HEK293 (cell line): ENCODE measurements around the gene GALNTL6.

Source experiments
- CTCF ChIA-PET: fragments of 350-600 bp; formaldehyde crosslinking; extraction: SDS; loops from one replicate; lab custom pipeline; 2021; ENCODE audit warnings: antibody characterized with exemption; lab: Yijun Ruan, JAX
- POLR2A ChIA-PET: fragments of 300-600 bp; formaldehyde crosslinking; extraction: SDS; loops from one replicate; lab custom pipeline; 2020; ENCODE audit warnings: antibody characterized with exemption, inconsistent platforms; lab: Yijun Ruan, JAX
- H3K27ac ChIP-seq: fragments of 200-500 bp; sonication (Bioruptor generic); 2 replicates; pipeline ENCODE4 v1.5.1; 2014; ENCODE audit warnings: low read depth, low read length, control low read depth, inconsistent platforms; ENCODE audit errors: extremely low read depth
- H3K36me3 ChIP-seq, 2 experiments: fragments of 200-500 bp in 1 of 2; sonication (Bioruptor generic) in 1 of 2; 1 replicate in 1 of 2; 2 replicates in 1 of 2; pipeline ENCODE4 v1.5.1; 2014 to 2017; ENCODE audit warnings: inconsistent platforms in 2 of 2, low read length in 2 of 2; ENCODE audit not compliant: control insufficient read depth in 2 of 2, insufficient read depth in 1 of 2
- H3K4me1 ChIP-seq: fragments of 200-500 bp; sonication (Bioruptor generic); 2 replicates; pipeline ENCODE4 v1.5.1; 2014; ENCODE audit warnings: mild to moderate bottlenecking, low read length, inconsistent platforms; ENCODE audit not compliant: control insufficient read depth, insufficient read depth
- H3K4me3 ChIP-seq: 2 replicates; pipeline ENCODE4 v1.5.1; 2011; ENCODE audit warnings: low read depth, mild to moderate bottlenecking, control low read depth, low read length, moderate library complexity
- H3K9me3 ChIP-seq: fragments of 200-500 bp; sonication (Bioruptor generic); 2 replicates; pipeline ENCODE4 v1.5.1; 2014; ENCODE audit warnings: low read depth, low read length, inconsistent platforms; ENCODE audit not compliant: control insufficient read depth, insufficient read depth
- HOXA7 ChIP-seq: sonication (generic); formaldehyde crosslinking; IDR thresholded peaks from 2 replicates; pipeline ENCODE4 v1.8.1; 2022; ENCODE audit warnings: missing genetic modification reagents, borderline replicate concordance
- IKZF3 ChIP-seq: fragments of 450-650 bp; IDR thresholded peaks from 2 replicates; pipeline ENCODE4 v1.5.0; 2018; ENCODE audit warnings: missing biosample characterization, mild to moderate bottlenecking, missing genetic modification characterization, moderate library complexity
- OVOL3 ChIP-seq: fragments of 450-650 bp; formaldehyde crosslinking; IDR thresholded peaks from 2 replicates; pipeline ENCODE4 v1.5.1; 2016; ENCODE audit warnings: missing biosample characterization, missing genetic modification characterization
- SCRT2 ChIP-seq: fragments of 450-650 bp; formaldehyde crosslinking; IDR thresholded peaks from 2 replicates; pipeline ENCODE4 v1.5.1; 2016; ENCODE audit warnings: missing biosample characterization, missing genetic modification characterization
- SETDB1 ChIP-seq: IDR thresholded peaks from one replicate; pipeline ENCODE4 v1.6.1; 2017; ENCODE audit warnings: mild to moderate bottlenecking, low read length, moderate library complexity, mixed read lengths; ENCODE audit not compliant: insufficient read length
- ZFP41 ChIP-seq: fragments of 450-650 bp; formaldehyde crosslinking; IDR thresholded peaks from 2 replicates; pipeline ENCODE4 v1.5.1; 2016; ENCODE audit warnings: missing biosample characterization, missing genetic modification characterization, borderline replicate concordance
- ZNF16 ChIP-seq: fragments of 450-650 bp; formaldehyde crosslinking; IDR thresholded peaks from 2 replicates; pipeline ENCODE4 v1.5.1; 2016; ENCODE audit warnings: low read depth, missing biosample characterization, missing genetic modification characterization
- ZNF221 ChIP-seq: fragments of 450-650 bp; formaldehyde crosslinking; IDR thresholded peaks from 2 replicates; pipeline ENCODE4 v1.5.1; 2017; ENCODE audit warnings: missing biosample characterization, missing genetic modification characterization, borderline replicate concordance
- ZNF501 ChIP-seq: fragments of 450-650 bp; formaldehyde crosslinking; IDR thresholded peaks from 2 replicates; pipeline ENCODE4 v1.5.1; 2016; ENCODE audit warnings: missing biosample characterization, missing genetic modification characterization
- ZNF560 ChIP-seq: fragments of 450-650 bp; formaldehyde crosslinking; IDR thresholded peaks from 2 replicates; pipeline ENCODE4 v1.5.1; 2017; ENCODE audit warnings: missing biosample characterization, missing genetic modification characterization, borderline replicate concordance
- ZNF561 ChIP-seq: fragments of 450-650 bp; IDR thresholded peaks from 2 replicates; pipeline ENCODE4 v1.5.1; 2018; ENCODE audit warnings: missing biosample characterization, missing genetic modification characterization, borderline replicate concordance
- ZNF571 ChIP-seq: fragments of 450-650 bp; formaldehyde crosslinking; IDR thresholded peaks from 2 replicates; pipeline ENCODE4 v1.5.0; 2017; ENCODE audit warnings: missing biosample characterization, missing genetic modification characterization
- ZNF768 ChIP-seq: fragments of 450-650 bp; formaldehyde crosslinking; IDR thresholded peaks from 2 replicates; pipeline ENCODE4 v1.5.1; 2018; ENCODE audit warnings: missing biosample characterization, mild to moderate bottlenecking, missing genetic modification characterization
- TF ChIP-seq, protein P1 (sequence below): sonication (generic); formaldehyde crosslinking; IDR thresholded peaks from 2 replicates; pipeline ENCODE4 v1.8.1; 2022; ENCODE audit warnings: mild to moderate bottlenecking, moderate library complexity, missing genetic modification reagents
- TF ChIP-seq, protein P2 (sequence below): IDR thresholded peaks from 2 replicates; pipeline ENCODE4 v1.6.1; 2011; ENCODE audit warnings: mild to moderate bottlenecking, low read depth, low read length, borderline replicate concordance
- TF ChIP-seq, protein P3 (sequence below): fragments of 450-650 bp; formaldehyde crosslinking; IDR thresholded peaks from 2 replicates; pipeline ENCODE4; 2016; ENCODE audit warnings: missing biosample characterization, missing genetic modification characterization
- TF ChIP-seq, protein P4 (sequence below): fragments of 450-650 bp; formaldehyde crosslinking; IDR thresholded peaks from 2 replicates; pipeline ENCODE4 v1.5.1; 2016; ENCODE audit warnings: missing biosample characterization, missing genetic modification characterization
- TF ChIP-seq, protein P5 (sequence below): fragments of 450-650 bp; formaldehyde crosslinking; IDR thresholded peaks from 2 replicates; pipeline ENCODE4 v1.5.1; 2016; ENCODE audit warnings: missing biosample characterization, missing genetic modification characterization
- TF ChIP-seq, protein P6 (sequence below): fragments of 450-650 bp; formaldehyde crosslinking; IDR thresholded peaks from 2 replicates; pipeline ENCODE4 v1.5.1; 2016; ENCODE audit warnings: missing biosample characterization, missing genetic modification characterization
- TF ChIP-seq, protein P7 (sequence below): fragments of 450-650 bp; formaldehyde crosslinking; IDR thresholded peaks from 2 replicates; pipeline ENCODE4 v1.5.1; 2016; ENCODE audit warnings: missing biosample characterization, missing genetic modification characterization

Gene GALNTL6

DNA sequence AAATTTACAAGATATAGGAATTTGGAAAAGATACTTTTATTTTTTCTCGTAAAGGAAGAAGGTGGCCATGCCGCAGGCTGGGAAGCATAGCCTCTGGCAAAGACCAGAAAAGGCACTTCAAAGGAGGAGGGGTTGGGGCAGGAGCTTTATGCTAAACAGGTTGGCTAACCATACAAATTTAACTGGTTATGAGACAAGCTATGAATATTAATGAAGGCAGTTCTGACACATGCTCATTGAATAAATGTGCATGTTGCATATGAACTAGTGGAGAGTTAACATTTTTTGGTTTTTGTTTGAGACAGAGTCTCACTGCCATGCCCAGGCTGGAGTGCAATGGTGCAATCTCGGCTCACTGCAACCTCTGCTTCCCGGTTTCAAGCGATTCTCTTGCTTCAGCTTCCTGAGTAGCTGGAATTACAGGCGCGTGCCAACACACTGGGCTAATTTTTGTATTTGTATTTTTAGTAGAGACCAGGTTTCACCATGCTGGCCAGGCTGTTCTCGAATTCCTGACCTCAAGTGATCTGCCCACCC lies 36.5 kb downstream of the GALNTL6 start:
- Histone ChIP-seq H3K27ac (no peak overlapping the region), H3K9me3 (no peaks in the 10 kb centered on the region), H3K4me1 (no peaks in the 10 kb centered on the region), H3K4me3 (no peak overlapping the region), H3K36me3 (no peaks in the 10 kb centered on the region)
- ChIA-PET POLR2A (no interaction called here), CTCF (no interaction called here)
- no peak for TF ChIP-seq ZNF560 (tag by site-specific recombination)
- TF ChIP-seq, protein P1, sequence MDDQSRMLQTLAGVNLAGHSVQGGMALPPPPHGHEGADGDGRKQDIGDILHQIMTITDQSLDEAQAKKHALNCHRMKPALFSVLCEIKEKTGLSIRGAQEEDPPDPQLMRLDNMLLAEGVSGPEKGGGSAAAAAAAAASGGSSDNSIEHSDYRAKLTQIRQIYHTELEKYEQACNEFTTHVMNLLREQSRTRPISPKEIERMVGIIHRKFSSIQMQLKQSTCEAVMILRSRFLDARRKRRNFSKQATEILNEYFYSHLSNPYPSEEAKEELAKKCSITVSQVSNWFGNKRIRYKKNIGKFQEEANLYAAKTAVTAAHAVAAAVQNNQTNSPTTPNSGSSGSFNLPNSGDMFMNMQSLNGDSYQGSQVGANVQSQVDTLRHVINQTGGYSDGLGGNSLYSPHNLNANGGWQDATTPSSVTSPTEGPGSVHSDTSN = no peak
- TF ChIP-seq HOXA7 = no peak
- no peak for TF ChIP-seq OVOL3 (tag by site-specific recombination)
- no peak for TF ChIP-seq ZNF561
- no peak for TF ChIP-seq ZNF16
- TF ChIP-seq ZNF501 = no peak
- no peak for TF ChIP-seq ZNF221 (tag by site-specific recombination)
- TF ChIP-seq ZNF571 (tag by site-specific recombination) = no peak
- TF ChIP-seq ZFP41 = no peak
- TF ChIP-seq IKZF3 (tag by site-specific recombination) = no peak
- TF ChIP-seq, protein P2, sequence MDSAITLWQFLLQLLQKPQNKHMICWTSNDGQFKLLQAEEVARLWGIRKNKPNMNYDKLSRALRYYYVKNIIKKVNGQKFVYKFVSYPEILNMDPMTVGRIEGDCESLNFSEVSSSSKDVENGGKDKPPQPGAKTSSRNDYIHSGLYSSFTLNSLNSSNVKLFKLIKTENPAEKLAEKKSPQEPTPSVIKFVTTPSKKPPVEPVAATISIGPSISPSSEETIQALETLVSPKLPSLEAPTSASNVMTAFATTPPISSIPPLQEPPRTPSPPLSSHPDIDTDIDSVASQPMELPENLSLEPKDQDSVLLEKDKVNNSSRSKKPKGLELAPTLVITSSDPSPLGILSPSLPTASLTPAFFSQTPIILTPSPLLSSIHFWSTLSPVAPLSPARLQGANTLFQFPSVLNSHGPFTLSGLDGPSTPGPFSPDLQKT = no peak
- TF ChIP-seq, protein P3, sequence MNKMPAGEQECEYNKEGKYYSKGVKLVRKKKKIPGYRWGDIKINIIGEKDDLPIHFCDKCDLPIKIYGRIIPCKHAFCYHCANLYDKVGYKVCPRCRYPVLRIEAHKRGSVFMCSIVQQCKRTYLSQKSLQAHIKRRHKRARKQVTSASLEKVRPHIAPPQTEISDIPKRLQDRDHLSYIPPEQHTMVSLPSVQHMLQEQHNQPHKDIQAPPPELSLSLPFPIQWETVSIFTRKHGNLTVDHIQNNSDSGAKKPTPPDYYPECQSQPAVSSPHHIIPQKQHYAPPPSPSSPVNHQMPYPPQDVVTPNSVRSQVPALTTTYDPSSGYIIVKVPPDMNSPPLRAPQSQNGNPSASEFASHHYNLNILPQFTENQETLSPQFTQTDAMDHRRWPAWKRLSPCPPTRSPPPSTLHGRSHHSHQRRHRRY = no peak
- TF ChIP-seq, protein P4, sequence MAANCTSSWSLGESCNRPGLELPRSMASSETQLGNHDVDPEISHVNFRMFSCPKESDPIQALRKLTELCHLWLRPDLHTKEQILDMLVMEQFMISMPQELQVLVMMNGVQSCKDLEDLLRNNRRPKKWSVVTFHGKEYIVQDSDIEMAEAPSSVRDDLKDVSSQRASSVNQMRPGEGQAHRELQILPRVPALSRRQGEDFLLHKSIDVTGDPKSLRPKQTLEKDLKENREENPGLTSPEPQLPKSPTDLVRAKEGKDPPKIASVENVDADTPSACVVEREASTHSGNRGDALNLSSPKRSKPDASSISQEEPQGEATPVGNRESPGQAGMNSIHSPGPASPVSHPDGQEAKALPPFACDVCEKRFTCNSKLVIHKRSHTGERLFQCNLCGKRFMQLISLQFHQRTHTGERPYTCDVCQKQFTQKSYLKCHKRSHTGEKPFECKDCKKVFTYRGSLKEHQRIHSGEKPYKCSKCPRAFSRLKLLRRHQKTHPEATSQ = no peak
- TF ChIP-seq SETDB1 = no peak
- TF ChIP-seq, protein P5, sequence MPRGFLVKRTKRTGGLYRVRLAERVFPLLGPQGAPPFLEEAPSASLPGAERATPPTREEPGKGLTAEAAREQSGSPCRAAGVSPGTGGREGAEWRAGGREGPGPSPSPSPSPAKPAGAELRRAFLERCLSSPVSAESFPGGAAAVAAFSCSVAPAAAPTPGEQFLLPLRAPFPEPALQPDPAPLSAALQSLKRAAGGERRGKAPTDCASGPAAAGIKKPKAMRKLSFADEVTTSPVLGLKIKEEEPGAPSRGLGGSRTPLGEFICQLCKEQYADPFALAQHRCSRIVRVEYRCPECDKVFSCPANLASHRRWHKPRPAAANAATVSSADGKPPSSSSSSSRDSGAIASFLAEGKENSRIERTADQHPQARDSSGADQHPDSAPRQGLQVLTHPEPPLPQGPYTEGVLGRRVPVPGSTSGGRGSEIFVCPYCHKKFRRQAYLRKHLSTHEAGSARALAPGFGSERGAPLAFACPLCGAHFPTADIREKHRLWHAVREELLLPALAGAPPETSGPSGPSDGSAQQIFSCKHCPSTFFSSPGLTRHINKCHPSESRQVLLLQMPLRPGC = no peak
- TF ChIP-seq, protein P6, sequence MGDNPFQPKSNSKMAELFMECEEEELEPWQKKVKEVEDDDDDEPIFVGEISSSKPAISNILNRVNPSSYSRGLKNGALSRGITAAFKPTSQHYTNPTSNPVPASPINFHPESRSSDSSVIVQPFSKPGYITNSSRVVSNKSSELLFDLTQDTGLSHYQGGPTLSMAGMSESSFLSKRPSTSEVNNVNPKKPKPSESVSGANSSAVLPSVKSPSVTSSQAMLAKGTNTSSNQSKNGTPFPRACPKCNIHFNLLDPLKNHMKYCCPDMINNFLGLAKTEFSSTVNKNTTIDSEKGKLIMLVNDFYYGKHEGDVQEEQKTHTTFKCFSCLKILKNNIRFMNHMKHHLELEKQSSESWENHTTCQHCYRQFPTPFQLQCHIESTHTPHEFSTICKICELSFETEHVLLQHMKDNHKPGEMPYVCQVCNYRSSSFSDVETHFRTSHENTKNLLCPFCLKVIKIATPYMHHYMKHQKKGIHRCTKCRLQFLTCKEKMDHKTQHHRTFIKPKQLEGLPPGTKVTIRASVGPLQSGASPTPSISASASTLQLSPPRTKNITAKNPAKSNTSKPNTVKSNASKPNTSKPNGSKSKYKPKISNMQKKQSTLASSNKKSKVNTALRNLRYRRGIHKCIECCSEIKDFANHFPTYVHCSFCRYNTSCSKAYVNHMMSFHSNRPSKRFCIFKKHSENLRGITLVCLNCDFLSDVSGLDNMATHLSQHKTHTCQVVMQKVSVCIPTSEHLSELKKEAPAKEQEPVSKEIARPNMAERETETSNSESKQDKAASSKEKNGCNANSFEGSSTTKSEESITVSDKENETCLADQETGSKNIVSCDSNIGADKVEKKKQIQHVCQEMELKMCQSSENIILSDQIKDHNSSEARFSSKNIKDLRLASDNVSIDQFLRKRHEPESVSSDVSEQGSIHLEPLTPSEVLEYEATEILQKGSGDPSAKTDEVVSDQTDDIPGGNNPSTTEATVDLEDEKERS = no peak
- no peak for TF ChIP-seq ZNF768 (tag by site-specific recombination)
- TF ChIP-seq, protein P7, sequence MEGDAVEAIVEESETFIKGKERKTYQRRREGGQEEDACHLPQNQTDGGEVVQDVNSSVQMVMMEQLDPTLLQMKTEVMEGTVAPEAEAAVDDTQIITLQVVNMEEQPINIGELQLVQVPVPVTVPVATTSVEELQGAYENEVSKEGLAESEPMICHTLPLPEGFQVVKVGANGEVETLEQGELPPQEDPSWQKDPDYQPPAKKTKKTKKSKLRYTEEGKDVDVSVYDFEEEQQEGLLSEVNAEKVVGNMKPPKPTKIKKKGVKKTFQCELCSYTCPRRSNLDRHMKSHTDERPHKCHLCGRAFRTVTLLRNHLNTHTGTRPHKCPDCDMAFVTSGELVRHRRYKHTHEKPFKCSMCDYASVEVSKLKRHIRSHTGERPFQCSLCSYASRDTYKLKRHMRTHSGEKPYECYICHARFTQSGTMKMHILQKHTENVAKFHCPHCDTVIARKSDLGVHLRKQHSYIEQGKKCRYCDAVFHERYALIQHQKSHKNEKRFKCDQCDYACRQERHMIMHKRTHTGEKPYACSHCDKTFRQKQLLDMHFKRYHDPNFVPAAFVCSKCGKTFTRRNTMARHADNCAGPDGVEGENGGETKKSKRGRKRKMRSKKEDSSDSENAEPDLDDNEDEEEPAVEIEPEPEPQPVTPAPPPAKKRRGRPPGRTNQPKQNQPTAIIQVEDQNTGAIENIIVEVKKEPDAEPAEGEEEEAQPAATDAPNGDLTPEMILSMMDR (tag by site-specific recombination) = no peak
- TF ChIP-seq SCRT2 = no peak
